K562 (cell line): ENCODE data around the gene IFFO2. TPM values are rescaled to one million over a fixed set of nuclear protein-coding genes. Genes with fewer than 3 reads are reported as not detected.

ENCODE experiments used
- ATAC-seq: fragments of 200-7000 bp; cut with Tn5 transposase; 3 replicates; pipeline ENCODE4 v1.9.1; 2020; ENCODE audit warnings: moderate library complexity
- BruUV-seq: library from RNA; stranded (reverse); fragments of 400-500 nt; replicated peaks from 2 replicates; lab custom pipeline; 2021; lab: Mats Ljungman, UMichigan
- CTCF ChIA-PET: fragments of 300-600 bp; formaldehyde crosslinking; extraction: SDS; loops from one replicate; lab custom pipeline; 2021; ENCODE audit warnings: low intra/inter-chr PET ratio; lab: Yijun Ruan, JAX
- POLR2A ChIA-PET: fragments of 300-600, 350-650 bp; sonication (Branson Sonifier 250); formaldehyde crosslinking; extraction: SDS; loops from one replicate; lab custom pipeline; 2021; ENCODE audit warnings: antibody characterized with exemption, inconsistent platforms; lab: Yijun Ruan, JAX
- DNase-seq, 4 experiments: peaks; one replicate each; pipeline versions ENCODE4 v3.0.0 to v3.0.0-alpha.2; 2011 to 2018; ENCODE audit warnings: low spot score in 3 of 4, mixed read lengths in 3 of 4; ENCODE audit errors: extremely low read depth in 1 of 4
- FAIRE-seq: peaks from 2 replicates; lab custom pipeline; 2011; peaks lifted over from hg19 to GRCh38; lab: Jason Lieb, UNC
- H2AFZ ChIP-seq: 2 replicates; pipeline ENCODE4 v1.6.0; 2011; ENCODE audit warnings: low read depth, low read length, control low read depth, inconsistent platforms
- H3K27ac ChIP-seq: fragments of 200-600 bp; 3 replicates; pipeline ENCODE4 v1.8.0; 2011; ENCODE audit warnings: low read depth, mild to moderate bottlenecking, control low read depth, inconsistent platforms, low read length, moderate library complexity, mixed read lengths; ENCODE audit errors: extremely low read depth
- H3K27me3 ChIP-seq, 2 experiments: fragments of 300-600 bp in 1 of 2; 2 replicates in 1 of 2; 3 replicates in 1 of 2; pipeline versions ENCODE4 v1.6.0 to v1.8.0; 2011; ENCODE audit warnings: inconsistent platforms in 2 of 2, low read length in 2 of 2, mild to moderate bottlenecking in 1 of 2, mixed read lengths in 1 of 2, moderate library complexity in 1 of 2; ENCODE audit not compliant: control insufficient read depth in 2 of 2, insufficient read depth in 2 of 2
- H3K36me3 ChIP-seq: fragments of 300-600 bp; 3 replicates; pipeline ENCODE4 v1.8.0; 2011; ENCODE audit warnings: mild to moderate bottlenecking, low read length, inconsistent platforms; ENCODE audit not compliant: control insufficient read depth, insufficient read depth
- H3K4me1 ChIP-seq, 2 experiments: fragments of 200-600 bp in 1 of 2; replicated peaks in 1 of 2; 2 replicates in 1 of 2; 3 replicates in 1 of 2; pipeline versions ENCODE4 v1.5.1 to v1.8.0; 2011; ENCODE audit warnings: inconsistent platforms in 2 of 2, low read length in 2 of 2, mild to moderate bottlenecking in 1 of 2, mixed read lengths in 1 of 2, moderate library complexity in 1 of 2; ENCODE audit not compliant: control insufficient read depth in 2 of 2, insufficient read depth in 2 of 2
- H3K4me2 ChIP-seq: 2 replicates; pipeline ENCODE4 v1.6.1; 2011; ENCODE audit warnings: low read length, control low read depth, inconsistent platforms, mixed read lengths; ENCODE audit not compliant: insufficient read depth
- H3K4me3 ChIP-seq: fragments of 200-600 bp; sonication (generic), shearing (Covaris generic); 2 replicates; pipeline ENCODE4 v1.5.1; 2016; ENCODE audit warnings: control low read depth, inconsistent platforms
- H3K79me2 ChIP-seq: fragments of 200-600 bp; 3 replicates; pipeline ENCODE4 v1.8.0; 2011; ENCODE audit warnings: low read length, inconsistent platforms; ENCODE audit not compliant: control insufficient read depth, insufficient read depth
- H3K9ac ChIP-seq, 2 experiments: 2 replicates each; pipeline versions ENCODE4 v1.6.0 to v1.6.1; 2011; ENCODE audit warnings: low read depth in 2 of 2, low read length in 2 of 2, control low read depth in 1 of 2, inconsistent platforms in 1 of 2, mild to moderate bottlenecking in 1 of 2, mixed read lengths in 1 of 2; ENCODE audit not compliant: insufficient read depth in 1 of 2
- H3K9me1 ChIP-seq: one replicate; pipeline ENCODE4 v1.6.0; 2011; ENCODE audit warnings: inconsistent platforms, mild to moderate bottlenecking, low read length, moderate library complexity; ENCODE audit not compliant: control insufficient read depth, insufficient read depth
- H3K9me3 ChIP-seq: replicated peaks from 2 replicates; pipeline ENCODE4 v1.5.1; 2011; ENCODE audit warnings: low read depth, low read length, inconsistent platforms; ENCODE audit not compliant: control insufficient read depth, insufficient read depth
- H4K20me1 ChIP-seq: replicated peaks from 2 replicates; pipeline ENCODE4 v1.6.1; 2011; ENCODE audit warnings: low read length, inconsistent platforms, mixed read lengths; ENCODE audit not compliant: control insufficient read depth, insufficient read depth
- BDP1 ChIP-seq: IDR thresholded peaks from 3 replicates; pipeline ENCODE4 v1.6.1; 2011; ENCODE audit not compliant: insufficient read length, insufficient read depth
- WGBS: fragments of 100-300 bp; shearing (Covaris generic); methylation state at CpG from one replicate; pipeline ENCODE4 v1.1.6; 2016; ENCODE audit warnings: low coverage, mixed read lengths; ENCODE audit not compliant: insufficient coverage; ENCODE audit errors: missing lambda C conversion rate; 5-methylcytosine and 5-hydroxymethylcytosine counted together
- in situ Hi-C: fragments of 300-500 bp; cut with MboI; formaldehyde crosslinking; loops from 4 replicates; pipeline ENCODE4 v1.15.0; 2018; ENCODE audit warnings: inconsistent platforms, mixed read lengths
- intact Hi-C: fragments of 100-400 bp; cut with micrococcal nuclease; formaldehyde crosslinking; loops from 2 replicates; pipeline ENCODE4 v1.14.2; 2022
- polyA plus RNA-seq, 8 experiments: library from polyadenylated mRNA; depleted of rRNA in 4 of 8; stranded (reverse) in 5 of 8; unstranded in 3 of 8; fragments of >200 nt; fragmentation: Nextera tagmentation in 2 of 8; fragmentation: Illumina TruSeq in 1 of 8; extraction: Ambion mirVana in 2 of 8; extraction: Trizol in 1 of 8; gene quantifications; 2 replicates each; pipeline versions ENCODE4 v1.2.1 to v1.2.3, GENCODE V29; 2011 to 2014; ENCODE audit warnings: inconsistent platforms in 1 of 8, missing spikeins in 1 of 8
- total RNA-seq, 7 experiments: library from RNA; depleted of rRNA in 6 of 7; stranded (reverse); fragments of >200 nt in 6 of 7; fragmentation: Illumina TruSeq in 2 of 7; extraction: Trizol in 2 of 7; gene quantifications; 2 replicates each; pipeline versions ENCODE4 v1.2.1 to v1.2.3, GENCODE V29; 2011 to 2021; ENCODE audit warnings: low replicate concordance in 1 of 7
- TF ChIP-seq, protein P1 (sequence below): sonication (generic); formaldehyde crosslinking; IDR thresholded peaks from 2 replicates; pipeline ENCODE4 v1.9.0; 2022; ENCODE audit warnings: mild to moderate bottlenecking, missing genetic modification reagents

Gene IFFO2
- total and polyA plus RNA-seq, 9 of the 15 experiments (the other 6 are each of a cell fraction or from before 2014, with no cell fraction given) = 0.15 to 1.0 (median 0.44) TPM; not detected in 2

DNA sequence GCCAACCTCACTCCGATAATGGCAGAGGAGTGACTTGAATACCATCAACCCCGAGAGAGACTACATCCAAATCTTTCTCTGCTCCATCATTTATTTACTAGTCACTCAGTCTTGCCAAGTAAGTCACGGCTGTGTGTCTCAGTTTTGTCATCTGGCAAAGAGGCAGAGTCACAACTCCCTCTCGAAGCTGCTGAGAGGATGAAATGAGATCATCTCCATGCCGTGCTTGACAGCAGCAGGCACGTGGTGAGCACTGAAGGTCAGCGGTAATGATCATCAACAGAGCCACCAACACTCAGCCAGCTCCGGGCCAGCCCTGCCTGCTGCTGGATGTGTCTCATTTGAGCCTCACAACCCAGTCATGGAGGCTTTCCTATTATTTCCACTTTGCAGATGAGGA lies 74.0 kb downstream of the IFFO2 start:
- no peak overlapping the region for H2AFZ ChIP-seq
- intact Hi-C loops = no loop called here
- no peak for DNase-seq
- CTCF ChIA-PET = interaction anchor here (7.0 kb wide), 1 partner anchor 29 kb away, joined by 108 read pairs; no protein-coding TSS in a partner anchor
- peaks cover 12% of the 10 kb centered on the region; the same call in 1 of the 3 replicates for H3K36me3 ChIP-seq
- in situ Hi-C loops = loop anchor here (10.0 kb wide), 2 partner anchors 362 to 772 kb away; no protein-coding TSS in a partner anchor
- WGBS = 58% methylated on average over 8 of the region's 8 CpGs
- POLR2A ChIA-PET = interaction anchor here (0.8 to 0.9 kb wide), 2 partner anchors 9 to 18 kb away, joined by 3 to 4 read pairs; no protein-coding TSS in a partner anchor
- H3K4me2 ChIP-seq = no peak overlapping the region
- H3K79me2 ChIP-seq = no peaks in the 10 kb centered on the region
- peaks cover 3% of the 10 kb centered on the region; the same call in 1 of the 2 replicates for H4K20me1 ChIP-seq
- no peak for ATAC-seq
- H3K27me3 ChIP-seq = no peaks in the 10 kb centered on the region
- no peaks in the 10 kb centered on the region for H3K9me1 ChIP-seq
- peak overlapping the region in 1 of 2 experiments; percentile 39; a peak in 1 of 4 replicates for H3K9ac ChIP-seq
- FAIRE-seq = no peak
- H3K27ac ChIP-seq = no peak overlapping the region
- TF ChIP-seq BDP1 = no peak
- TF ChIP-seq, protein P1, sequence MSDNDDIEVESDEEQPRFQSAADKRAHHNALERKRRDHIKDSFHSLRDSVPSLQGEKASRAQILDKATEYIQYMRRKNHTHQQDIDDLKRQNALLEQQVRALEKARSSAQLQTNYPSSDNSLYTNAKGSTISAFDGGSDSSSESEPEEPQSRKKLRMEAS = 0 out of 2 replicates have a peak, but pooled peaks have one; percentile 30
- no peaks in the 10 kb centered on the region for H3K9me3 ChIP-seq
- peaks cover 0 to 15% of the 10 kb centered on the region in 2 experiments; a peak in 1 of 5 replicates for H3K4me1 ChIP-seq
- no TSS peak for BruUV-seq
- H3K4me3 ChIP-seq = no peak overlapping the region
